Smooth muscle cell (in vitro differentiated cells): ENCODE measurements around the gene SLC45A1. TPM values are rescaled to one million over a fixed set of nuclear protein-coding genes. Genes with fewer than 3 reads are reported as not detected.
A peak's percentile ranks its signal among the peaks of the same experiment; 100 is the strongest.

Source experiments
- DNase-seq: peaks from one replicate; lab custom pipeline; 2025; ENCODE audit not compliant: unreplicated experiment; lab: John Stamatoyannopoulos, UW
- H2AFZ ChIP-seq: fragments of 200-600 bp; sonication (generic); 2 replicates; pipeline ENCODE4 v1.6.0; 2016; ENCODE audit warnings: antibody characterized with exemption, low read depth, mild to moderate bottlenecking
- H3F3A ChIP-seq: fragments of 200-600 bp; sonication (generic); 2 replicates; pipeline ENCODE4 v1.6.0; 2017; ENCODE audit warnings: antibody characterized with exemption, low read depth
- H3K27ac ChIP-seq: fragments of 200-600 bp; sonication (generic); 2 replicates; pipeline ENCODE4 v1.5.1; 2016; ENCODE audit warnings: low read depth, mild to moderate bottlenecking
- H3K27me3 ChIP-seq: fragments of 200-600 bp; sonication (generic); 2 replicates; pipeline ENCODE4 v1.6.1; 2016; ENCODE audit warnings: low read depth, mild to moderate bottlenecking
- H3K36me3 ChIP-seq: fragments of 200-600 bp; sonication (generic); 2 replicates; pipeline ENCODE4 v1.5.1; 2016; ENCODE audit warnings: low read depth
- H3K4me1 ChIP-seq: fragments of 200-600 bp; sonication (generic); 2 replicates; pipeline ENCODE4 v1.5.1; 2016; ENCODE audit warnings: low read depth
- H3K4me2 ChIP-seq: fragments of 200-600 bp; sonication (generic); 2 replicates; pipeline ENCODE4 v1.6.0; 2016; ENCODE audit warnings: mild to moderate bottlenecking
- H3K4me3 ChIP-seq: fragments of 200-600 bp; sonication (generic); 2 replicates; pipeline ENCODE4 v1.5.1; 2016; ENCODE audit warnings: mild to moderate bottlenecking
- H3K79me2 ChIP-seq: fragments of 200-600 bp; sonication (generic); 2 replicates; pipeline ENCODE4 v1.6.0; 2016; ENCODE audit warnings: low read depth, mild to moderate bottlenecking
- H3K9ac ChIP-seq: fragments of 200-600 bp; sonication (generic); 2 replicates; pipeline ENCODE4 v1.6.0; 2016; ENCODE audit warnings: low read depth
- H3K9me3 ChIP-seq: fragments of 200-600 bp; sonication (generic); replicated peaks from 2 replicates; pipeline ENCODE4 v1.5.1; 2016; ENCODE audit warnings: low read depth
- H4K20me1 ChIP-seq: fragments of 200-600 bp; sonication (generic); 2 replicates; pipeline ENCODE4 v1.6.0; 2016; ENCODE audit warnings: low read depth
- CTCF ChIP-seq: fragments of 200-600 bp; sonication (generic); IDR thresholded peaks from 2 replicates; pipeline ENCODE4 v1.5.1; 2017; ENCODE audit warnings: borderline replicate concordance, mild to moderate bottlenecking, antibody characterized with exemption; ENCODE audit not compliant: insufficient read depth, poor library complexity, severe bottlenecking
- WGBS: methylation state at CpG from one replicate; pipeline ENCODE4 v1.1.7; 2016; ENCODE audit warnings: low lambda C conversion rate; 5-methylcytosine and 5-hydroxymethylcytosine counted together
- polyA plus RNA-seq: library from polyadenylated mRNA; unstranded; fragments of >200 nt; fragmentation: Nextera tagmentation; extraction: Ambion mirVana; gene quantifications from 2 replicates; pipeline ENCODE4 v1.2.1, GENCODE V29; 2016
- total RNA-seq: library from RNA; depleted of rRNA; stranded (reverse); fragments of >200 nt; gene quantifications from 2 replicates; pipeline ENCODE4 v1.2.3, GENCODE V29; 2014

The SLC45A1 gene
- total and polyA plus RNA-seq, 2 experiments from 2014 or later = 1.7 to 1.8 TPM

GRCh38 chr1:8349961-8350360 lies 32.0 kb downstream of the SLC45A1 start:
- H3K4me1 ChIP-seq = no peaks in the 10 kb centered on the region
- no peaks in the 10 kb centered on the region for H3K27me3 ChIP-seq
- H3K79me2 ChIP-seq = no peaks in the 10 kb centered on the region
- peaks cover 9% of the 10 kb centered on the region for H3K36me3 ChIP-seq
- H3K4me3 ChIP-seq = no peak overlapping the region
- no peaks in the 10 kb centered on the region for H3K9me3 ChIP-seq
- peaks cover 10% of the 10 kb centered on the region for H4K20me1 ChIP-seq
- no peak for DNase-seq
- WGBS = 87% methylated on average over 14 of the region's 14 CpGs
- peaks cover 16% of the 10 kb centered on the region for H3F3A ChIP-seq
- no peak overlapping the region for H3K27ac ChIP-seq
- no peak overlapping the region for H3K4me2 ChIP-seq
- H3K9ac ChIP-seq = no peak overlapping the region
- TF ChIP-seq CTCF = no peak
- no peak overlapping the region for H2AFZ ChIP-seq

GRCh38 chr1:8350914-8351684 lies 33.2 kb downstream of the SLC45A1 start:
- H4K20me1 ChIP-seq = peaks cover 22% of the 10 kb centered on the region
- H3K4me3 ChIP-seq = no peak overlapping the region
- H3K27me3 ChIP-seq = no peaks in the 10 kb centered on the region
- no peaks in the 10 kb centered on the region for H3K4me1 ChIP-seq
- H3K9ac ChIP-seq = no peak overlapping the region
- no peaks in the 10 kb centered on the region for H3K79me2 ChIP-seq
- no peak overlapping the region for H3K4me2 ChIP-seq
- no peak for DNase-seq
- peaks cover 16% of the 10 kb centered on the region for H3F3A ChIP-seq
- H3K36me3 ChIP-seq = peaks cover 10% of the 10 kb centered on the region
- no peak overlapping the region for H2AFZ ChIP-seq
- WGBS = 95% methylated on average over 24 of the region's 24 CpGs
- no peaks in the 10 kb centered on the region for H3K9me3 ChIP-seq
- no peak overlapping the region for H3K27ac ChIP-seq
- TF ChIP-seq CTCF = no peak

- no peak overlapping the region for H3K4me2 ChIP-seq
- H3K9ac ChIP-seq = no peak overlapping the region
- H3K79me2 ChIP-seq = no peaks in the 10 kb centered on the region
- H3K36me3 ChIP-seq = peaks cover 10% of the 10 kb centered on the region
- no peak overlapping the region for H3K4me3 ChIP-seq
- WGBS = 79% methylated on average over 13 of the region's 13 CpGs
- DNase-seq = no peak
- H3F3A ChIP-seq = peaks cover 16% of the 10 kb centered on the region
- no peaks in the 10 kb centered on the region for H3K27me3 ChIP-seq
- no peaks in the 10 kb centered on the region for H3K4me1 ChIP-seq
- no peak overlapping the region for H3K27ac ChIP-seq
- peaks cover 30% of the 10 kb centered on the region for H4K20me1 ChIP-seq
- peak; percentile 68 for TF ChIP-seq CTCF
- no peaks in the 10 kb centered on the region for H3K9me3 ChIP-seq
- H2AFZ ChIP-seq = no peak overlapping the region
These were observed 34.0 kb downstream of the SLC45A1 start for GRCh38 chr1:8351693-8352470.
